HG03159 (cell line): ENCODE data around the gene TMEM135.
"Not testable (repeated sequence)": the region's sequence is repeated elsewhere in the genome, so short reads cannot be mapped to it uniquely, and the experiment has no call there.

Experiments
- ATAC-seq: cut with Tn5 transposase; IDR thresholded peaks from one replicate; pipeline ENCODE4 v1.9.1; 2021; ENCODE audit warnings: mild to moderate bottlenecking, moderate library complexity; ENCODE audit not compliant: unreplicated experiment

The TMEM135 gene

GRCh38 chr11:87254562-87254961 is 216.8 kb downstream of the TMEM135 start:
- no peak for ATAC-seq

- ATAC-seq = no peak
Observed at GRCh38 chr11:87255589-87255988, 217.9 kb downstream of the TMEM135 start.

- no peak for ATAC-seq
Observed at GRCh38 chr11:87256694-87257340, 219.1 kb downstream of the TMEM135 start.

DNA sequence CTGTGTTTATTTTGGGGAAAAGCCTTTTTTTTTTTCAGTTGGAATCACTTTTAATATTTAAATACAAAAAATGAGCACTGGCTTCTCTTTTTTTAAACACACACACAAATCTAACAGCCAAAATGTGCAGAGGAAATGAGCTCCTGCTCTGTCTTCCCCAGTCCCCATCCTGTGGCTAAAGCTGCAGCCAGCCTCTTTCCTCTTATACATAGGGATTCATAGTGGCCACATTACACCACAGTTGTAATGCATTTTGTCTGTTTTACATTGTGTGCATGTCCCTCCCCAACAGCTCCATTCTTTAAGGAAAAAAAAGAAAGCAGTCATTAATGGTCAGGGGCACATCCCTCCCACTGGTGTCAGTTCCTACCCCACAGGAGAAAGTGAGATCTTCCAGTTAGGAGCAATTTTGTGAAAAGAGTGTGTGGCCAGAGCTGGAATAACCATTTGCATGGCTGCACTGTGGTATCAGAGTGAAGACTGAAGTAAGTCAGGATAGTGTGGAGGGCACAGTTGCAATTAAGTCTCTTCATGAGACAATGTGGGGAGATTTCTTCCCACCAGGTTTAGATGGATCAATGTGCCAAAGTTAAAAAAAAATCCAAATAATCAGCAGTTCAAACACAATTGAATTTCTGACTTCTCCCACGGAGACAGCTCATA is 220.6 kb downstream of the TMEM135 start:
- ATAC-seq = no peak

DNA sequence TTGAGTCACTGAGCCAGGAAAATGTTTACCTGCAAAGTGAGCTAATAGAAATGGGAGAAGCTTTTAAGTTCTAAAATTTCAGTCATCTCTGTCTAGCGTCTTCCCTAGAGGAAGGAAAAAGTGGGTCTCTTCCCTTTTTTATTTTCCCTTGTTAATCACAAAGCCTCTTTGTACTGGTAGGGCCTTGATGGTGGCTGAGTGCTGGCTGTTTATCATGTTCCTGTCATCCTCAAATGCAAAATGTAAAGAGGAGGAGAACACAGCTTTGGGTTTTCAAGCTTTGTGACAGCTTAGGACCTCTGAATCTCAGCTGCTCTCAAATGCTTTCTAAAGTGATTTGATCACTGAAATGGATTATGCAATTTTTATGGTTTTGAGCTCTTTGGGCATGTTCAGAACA is 222.0 kb downstream of the TMEM135 start:
- ATAC-seq = no peak

DNA sequence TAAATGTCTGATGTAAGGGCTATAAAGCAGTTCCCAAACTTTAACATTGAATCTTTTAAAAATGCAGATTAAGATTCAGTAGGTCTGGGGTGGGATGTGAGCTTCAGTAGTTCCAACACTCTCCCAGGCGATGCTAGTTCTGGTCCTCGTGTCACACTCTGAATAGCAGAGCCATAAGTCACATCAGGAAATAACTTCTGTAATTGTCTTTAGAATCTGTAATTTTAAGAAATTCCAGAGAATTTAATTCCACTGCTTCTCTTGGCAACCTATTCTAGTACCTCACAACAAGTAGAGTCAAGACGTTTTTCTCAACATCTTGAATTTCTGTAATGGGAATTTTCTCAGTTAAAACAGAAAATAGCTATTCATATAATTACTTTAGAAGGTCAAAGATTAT is 223.1 kb downstream of the TMEM135 start:
- no peak for ATAC-seq

- no peak for ATAC-seq
Observed at GRCh38 chr11:87263264-87263838, 225.6 kb downstream of the TMEM135 start.

DNA sequence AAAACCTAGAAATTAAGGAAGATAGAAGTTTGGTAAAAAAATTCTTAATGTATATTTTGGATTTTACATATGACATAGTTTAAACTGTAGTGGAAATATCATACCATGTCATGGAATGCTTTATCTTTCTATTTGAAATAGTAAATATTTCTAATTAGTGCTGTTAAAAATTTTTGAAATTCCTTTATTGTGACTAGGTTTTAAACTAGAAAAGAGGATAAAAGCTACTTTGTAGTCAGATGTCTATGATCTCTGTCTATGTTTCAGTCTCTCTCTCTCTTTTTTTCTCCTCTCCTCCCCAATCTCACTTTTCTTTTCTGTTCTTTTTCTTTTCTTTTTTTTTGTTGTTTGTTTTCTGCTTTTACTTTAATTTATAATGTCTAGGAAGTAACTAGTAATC is 226.2 kb downstream of the TMEM135 start:
- ATAC-seq = no peak

DNA sequence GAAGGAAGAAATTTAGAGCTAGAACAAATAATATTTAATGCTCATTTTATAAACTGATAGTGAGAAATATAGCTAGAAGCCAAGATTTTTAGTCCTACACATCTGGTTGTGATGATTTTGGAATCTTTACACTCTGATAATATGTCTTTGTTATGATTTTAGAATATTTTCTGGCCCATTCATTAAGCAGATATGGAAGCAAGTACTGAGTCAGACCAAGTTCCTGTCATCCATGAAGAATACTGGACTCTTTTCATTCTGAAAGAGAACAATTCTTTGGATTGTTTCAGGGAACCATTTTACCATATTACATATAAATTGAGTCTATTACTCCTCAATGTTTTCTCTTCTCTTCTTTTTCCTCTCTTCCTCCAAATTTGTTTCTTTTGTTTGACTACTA is 227.4 kb downstream of the TMEM135 start:
- no peak for ATAC-seq

- no peak for ATAC-seq
Observed at GRCh38 chr11:87265979-87266378, 228.2 kb downstream of the TMEM135 start.

DNA sequence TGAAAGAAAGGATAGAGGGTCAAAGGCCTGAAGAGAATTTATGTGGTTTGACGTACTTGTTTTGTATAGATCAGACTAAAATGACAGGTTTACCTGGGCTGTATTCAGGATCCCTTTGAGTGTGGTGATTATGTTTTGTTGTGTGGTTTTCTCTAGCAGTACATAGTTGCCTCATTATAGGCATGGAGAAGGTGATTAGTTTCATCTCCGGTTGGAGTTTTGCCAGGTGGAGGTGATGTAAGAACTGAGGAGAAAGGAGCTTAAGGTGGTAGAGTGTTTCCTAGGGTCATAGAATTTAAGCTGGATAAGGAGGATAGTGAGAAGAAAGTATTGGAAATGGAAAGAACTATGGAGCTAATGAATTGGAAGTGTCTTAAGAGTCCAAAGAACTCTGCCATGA is 229.0 kb downstream of the TMEM135 start:
- no peak for ATAC-seq

DNA sequence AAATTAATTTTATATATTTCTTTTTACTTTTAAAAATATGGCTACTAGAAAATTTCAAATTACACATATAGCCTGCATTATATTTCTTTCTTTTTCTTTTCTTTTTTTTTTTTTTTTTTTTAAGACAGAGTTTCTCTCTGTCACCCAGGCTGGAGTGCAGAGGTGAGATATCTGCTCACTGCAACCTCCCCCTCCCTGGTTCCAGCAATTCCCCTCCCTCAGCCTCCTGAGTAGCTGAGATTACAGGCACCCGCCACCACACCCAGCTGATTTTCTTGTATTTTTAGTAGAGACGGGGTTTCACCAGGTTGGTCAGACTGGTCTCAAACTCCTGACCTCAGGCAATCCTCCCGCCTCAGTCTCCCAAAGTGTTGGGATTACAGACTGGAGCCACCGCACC is 234.2 kb downstream of the TMEM135 start:
- ATAC-seq = not testable (repeated sequence)

DNA sequence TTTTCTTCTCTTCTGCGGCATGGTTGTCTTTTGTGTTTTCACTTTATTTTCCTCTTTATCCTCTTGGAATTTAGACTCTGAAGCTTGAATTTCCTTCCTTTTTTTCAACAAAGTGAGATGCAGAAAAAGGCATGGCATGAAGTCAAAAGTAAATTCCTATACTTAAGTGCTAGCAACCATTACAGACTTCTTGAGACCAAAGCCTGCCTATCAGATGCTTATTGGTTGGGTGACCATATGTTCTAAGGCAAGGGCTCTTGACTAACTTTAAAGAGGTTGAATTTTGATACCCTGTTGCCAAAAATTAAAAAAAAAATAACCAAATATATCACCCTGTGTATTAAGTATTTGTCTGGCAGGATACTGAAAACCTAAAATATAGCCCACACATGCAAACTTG is 237.4 kb downstream of the TMEM135 start:
- no peak for ATAC-seq

GRCh38 chr11:87280143-87280542 is 242.4 kb downstream of the TMEM135 start:
- no peak for ATAC-seq

- no peak for ATAC-seq
Observed at GRCh38 chr11:87281496-87281895, 243.8 kb downstream of the TMEM135 start.

DNA sequence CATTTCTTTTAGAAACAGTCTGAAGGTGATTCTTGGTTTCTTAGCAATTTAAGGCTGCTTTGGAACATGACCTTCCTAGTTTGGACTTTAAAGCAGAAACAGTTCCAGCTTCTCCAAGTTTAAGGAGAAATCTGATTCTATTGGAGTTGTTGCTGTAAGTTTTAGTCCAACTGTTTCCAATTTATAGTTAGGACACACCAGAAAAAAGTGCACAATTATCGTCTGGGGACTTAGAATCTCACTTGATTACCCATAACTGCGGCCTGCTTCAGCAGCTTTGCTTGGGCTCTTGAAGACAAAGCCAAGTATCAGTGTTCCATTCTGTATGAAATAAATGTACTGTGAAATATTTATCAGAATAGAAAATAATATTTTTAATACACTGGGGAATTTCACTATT is 246.6 kb downstream of the TMEM135 start:
- no peak for ATAC-seq

DNA sequence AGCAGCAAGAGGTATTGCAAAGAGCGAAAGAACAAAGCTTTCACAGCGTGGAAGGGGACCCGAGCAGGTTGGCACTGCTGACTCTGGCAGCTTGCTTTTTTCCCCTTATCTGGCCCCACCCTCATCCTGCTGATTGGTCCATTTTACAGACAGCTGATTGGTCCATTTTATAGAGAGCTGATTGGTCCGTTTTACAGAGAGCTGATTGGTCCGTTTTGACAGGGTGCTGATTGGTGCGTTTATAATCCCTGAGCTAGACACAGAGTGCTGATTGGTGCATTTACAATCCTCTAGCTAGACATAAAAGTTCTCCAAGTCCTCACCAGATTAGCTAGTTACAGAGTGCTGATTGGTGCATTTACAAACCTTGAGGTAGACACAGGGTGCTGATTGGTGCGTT is 247.9 kb downstream of the TMEM135 start:
- not testable (repeated sequence) for ATAC-seq

- ATAC-seq = no peak
Observed at GRCh38 chr11:87286338-87286737, 248.6 kb downstream of the TMEM135 start.

GRCh38 chr11:87290304-87290922 is 252.7 kb downstream of the TMEM135 start:
- no peak for ATAC-seq

GRCh38 chr11:87292598-87292997 is 254.9 kb downstream of the TMEM135 start:
- no peak for ATAC-seq

DNA sequence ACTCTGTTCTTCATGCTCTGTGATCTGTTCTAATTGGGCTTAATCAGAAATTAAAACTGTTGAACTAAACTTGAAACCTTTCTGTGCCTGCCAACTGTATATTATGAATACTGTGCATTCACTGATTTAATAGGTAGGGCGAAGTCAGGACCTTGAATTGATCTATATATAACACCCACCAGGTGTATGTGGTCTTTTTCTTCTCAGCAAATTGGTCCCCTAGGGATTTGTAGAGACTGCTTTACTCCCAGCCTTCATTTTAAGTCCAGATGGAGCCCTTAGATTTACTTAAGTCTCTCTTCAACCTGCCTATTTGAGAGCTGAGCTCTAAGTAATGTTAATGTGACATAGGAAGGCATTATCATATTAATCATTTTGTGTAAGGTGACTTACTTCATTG is 257.5 kb downstream of the TMEM135 start:
- ATAC-seq = peak; percentile 53

DNA sequence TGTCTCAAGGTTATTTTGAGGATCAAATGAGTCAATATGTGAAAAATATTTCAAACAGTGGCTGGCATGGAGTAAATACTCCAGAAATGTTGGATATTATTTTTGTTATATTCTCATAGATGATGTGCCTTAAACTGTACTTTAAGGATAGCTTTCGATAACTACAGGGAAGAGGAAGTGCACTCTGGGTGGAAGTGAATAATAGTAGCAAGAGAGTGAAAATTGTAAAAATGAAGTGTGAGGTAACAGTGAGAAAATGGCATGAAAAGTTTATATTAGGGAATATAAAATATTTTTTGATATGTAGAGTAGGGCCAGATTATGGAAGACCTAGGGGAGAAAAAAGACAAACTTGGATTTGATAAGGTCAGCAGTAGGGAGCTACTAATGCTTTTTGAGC is 258.9 kb downstream of the TMEM135 start:
- no peak for ATAC-seq
